ENCODE results near the gene BAIAP3.

- TF ChIP-seq ZNF384 (IDR thresholded peaks at IDR 0.05) = no peak
- TF ChIP-seq BHLHE40 (IDR thresholded peaks at IDR 0.05; ENCODE audit: borderline replicate concordance) = no peak
- no peak for TF ChIP-seq SP1 (IDR thresholded peaks at IDR 0.05)
- TF ChIP-seq FOXA1 (IDR thresholded peaks at IDR 0.05) = no peak
- TF ChIP-seq PKNOX1 (IDR thresholded peaks at IDR 0.05) = no peak
- no peak for TF ChIP-seq FOXM1 (IDR thresholded peaks at IDR 0.05; ENCODE audit: borderline replicate concordance)
- no peak for TF ChIP-seq NFRKB (IDR thresholded peaks at IDR 0.05)
These were observed at the start of gene BAIAP3 for GRCh38 chr16:1333149-1333812.

All from HEK293T (cell line).